Measurements from ENCODE around the gene APOA4. TPM values are rescaled to one million over a fixed set of nuclear protein-coding genes. Genes with fewer than 3 reads are reported as not detected.

The APOA4 gene
- polyA plus RNA-seq, 3 donors: 0.06 TPM; not detected in 2

DNA sequence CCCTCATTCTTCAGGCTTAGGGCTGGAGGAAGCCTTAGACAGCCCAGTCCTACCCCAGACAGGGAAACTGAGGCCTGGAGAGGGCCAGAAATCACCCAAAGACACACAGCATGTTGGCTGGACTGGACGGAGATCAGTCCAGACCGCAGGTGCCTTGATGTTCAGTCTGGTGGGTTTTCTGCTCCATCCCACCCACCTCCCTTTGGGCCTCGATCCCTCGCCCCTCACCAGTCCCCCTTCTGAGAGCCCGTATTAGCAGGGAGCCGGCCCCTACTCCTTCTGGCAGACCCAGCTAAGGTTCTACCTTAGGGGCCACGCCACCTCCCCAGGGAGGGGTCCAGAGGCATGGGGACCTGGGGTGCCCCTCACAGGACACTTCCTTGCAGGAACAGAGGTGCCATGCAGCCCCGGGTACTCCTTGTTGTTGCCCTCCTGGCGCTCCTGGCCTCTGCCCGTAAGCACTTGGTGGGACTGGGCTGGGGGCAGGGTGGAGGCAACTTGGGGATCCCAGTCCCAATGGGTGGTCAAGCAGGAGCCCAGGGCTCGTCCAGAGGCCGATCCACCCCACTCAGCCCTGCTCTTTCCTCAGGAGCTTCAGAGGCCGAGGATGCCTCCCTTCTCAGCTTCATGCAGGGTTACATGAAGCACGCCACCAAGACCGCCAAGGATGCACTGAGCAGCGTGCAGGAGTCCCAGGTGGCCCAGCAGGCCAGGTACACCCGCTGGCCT is 7.2 kb upstream of the APOA4 start:
- DNase-seq: no peak

DNA sequence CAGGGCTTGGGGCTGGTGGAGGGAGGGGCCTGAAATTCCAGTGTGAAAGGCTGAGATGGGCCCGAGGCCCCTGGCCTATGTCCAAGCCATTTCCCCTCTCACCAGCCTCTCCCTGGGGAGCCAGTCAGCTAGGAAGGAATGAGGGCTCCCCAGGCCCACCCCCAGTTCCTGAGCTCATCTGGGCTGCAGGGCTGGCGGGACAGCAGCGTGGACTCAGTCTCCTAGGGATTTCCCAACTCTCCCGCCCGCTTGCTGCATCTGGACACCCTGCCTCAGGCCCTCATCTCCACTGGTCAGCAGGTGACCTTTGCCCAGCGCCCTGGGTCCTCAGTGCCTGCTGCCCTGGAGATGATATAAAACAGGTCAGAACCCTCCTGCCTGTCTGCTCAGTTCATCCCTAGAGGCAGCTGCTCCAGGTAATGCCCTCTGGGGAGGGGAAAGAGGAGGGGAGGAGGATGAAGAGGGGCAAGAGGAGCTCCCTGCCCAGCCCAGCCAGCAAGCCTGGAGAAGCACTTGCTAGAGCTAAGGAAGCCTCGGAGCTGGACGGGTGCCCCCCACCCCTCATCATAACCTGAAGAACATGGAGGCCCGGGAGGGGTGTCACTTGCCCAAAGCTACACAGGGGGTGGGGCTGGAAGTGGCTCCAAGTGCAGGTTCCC is 6.5 kb upstream of the APOA4 start, which contains the start of gene APOC3:
Gene APOC3, plus strand, starts transcription at position 383 of the 659 bp plus-strand sequence. CDS start 676 bp downstream, outside the sequence.
- DNase-seq: no peak

DNA sequence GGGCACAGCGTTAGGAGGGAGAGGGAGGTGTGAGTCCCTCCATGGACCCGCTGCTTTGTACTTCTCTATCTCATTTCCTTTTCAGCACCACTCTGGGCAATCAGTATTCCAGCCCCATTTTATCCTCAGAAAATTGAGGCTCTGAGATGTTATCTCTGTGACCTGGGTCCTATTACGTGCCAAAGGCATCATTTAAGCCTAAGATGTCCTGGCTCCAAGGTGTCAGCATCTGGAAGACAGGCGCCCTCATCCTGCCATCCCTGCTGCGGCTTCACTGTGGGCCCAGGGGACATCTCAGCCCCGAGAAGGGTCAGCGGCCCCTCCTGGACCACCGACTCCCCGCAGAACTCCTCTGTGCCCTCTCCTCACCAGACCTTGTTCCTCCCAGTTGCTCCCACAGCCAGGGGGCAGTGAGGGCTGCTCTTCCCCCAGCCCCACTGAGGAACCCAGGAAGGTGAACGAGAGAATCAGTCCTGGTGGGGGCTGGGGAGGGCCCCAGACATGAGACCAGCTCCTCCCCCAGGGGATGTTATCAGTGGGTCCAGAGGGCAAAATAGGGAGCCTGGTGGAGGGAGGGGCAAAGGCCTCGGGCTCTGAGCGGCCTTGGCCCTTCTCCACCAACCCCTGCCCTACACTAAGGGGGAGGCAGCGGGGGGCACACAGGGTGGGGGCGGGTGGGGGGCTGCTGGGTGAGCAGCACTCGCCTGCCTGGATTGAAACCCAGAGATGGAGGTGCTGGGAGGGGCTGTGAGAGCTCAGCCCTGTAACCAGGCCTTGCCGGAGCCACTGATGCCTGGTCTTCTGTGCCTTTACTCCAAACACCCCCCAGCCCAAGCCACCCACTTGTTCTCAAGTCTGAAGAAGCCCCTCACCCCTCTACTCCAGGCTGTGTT is 5.8 kb upstream of the APOA4 start:
- no peak for DNase-seq

DNA sequence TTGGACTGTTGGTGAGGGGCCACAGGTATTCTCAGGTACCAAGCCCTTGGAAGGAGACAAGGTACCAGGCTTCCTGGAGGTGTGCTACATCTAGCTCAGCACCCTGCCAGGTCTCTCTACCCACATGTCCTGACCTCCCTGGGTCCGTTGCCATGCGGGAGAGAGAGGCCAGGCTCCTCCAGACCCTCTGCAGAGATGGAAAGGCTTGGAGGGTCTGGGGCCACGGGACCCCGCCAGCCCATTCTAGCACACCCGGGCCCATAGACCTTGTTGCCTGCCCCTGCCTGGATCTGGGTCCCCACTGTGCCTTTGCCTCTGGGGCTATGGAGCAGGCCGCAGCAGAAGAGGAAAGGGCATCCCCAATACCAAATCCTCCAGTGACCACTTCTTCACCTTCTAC is 4.4 kb upstream of the APOA4 start:
- no peak for DNase-seq

DNA sequence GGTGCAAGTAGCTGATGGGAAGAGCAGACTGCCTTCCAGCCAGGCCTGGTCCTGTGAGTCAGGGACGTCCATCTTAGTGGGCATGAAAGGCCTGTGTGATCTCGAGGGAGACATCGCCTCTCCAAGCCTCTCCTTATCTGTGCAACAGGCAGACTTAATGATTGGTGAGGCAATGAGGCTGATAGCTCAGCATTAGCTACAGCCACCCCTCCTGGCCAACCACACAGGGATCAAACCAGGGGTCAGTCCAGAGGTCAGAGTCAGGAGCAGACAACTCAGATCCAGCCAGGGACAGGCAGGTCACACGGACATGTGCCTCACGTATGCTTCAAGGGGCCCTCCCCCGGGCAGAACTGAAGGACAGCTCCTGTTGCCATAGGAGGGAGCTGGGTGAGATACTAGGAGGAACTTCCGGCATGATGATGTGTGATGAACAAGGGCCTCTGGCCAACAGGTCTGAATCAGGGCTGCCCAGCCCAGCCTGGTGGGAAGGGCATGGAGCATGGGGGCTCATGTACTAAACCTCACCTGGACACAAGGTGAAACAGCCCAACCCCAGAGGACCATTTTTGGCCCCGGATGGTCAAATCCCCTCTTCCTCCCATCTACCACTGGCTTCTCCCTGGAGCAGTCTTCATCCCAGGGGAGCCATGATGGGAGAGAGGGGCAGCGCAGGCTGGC is 3.8 kb upstream of the APOA4 start:
- DNase-seq: no peak

DNA sequence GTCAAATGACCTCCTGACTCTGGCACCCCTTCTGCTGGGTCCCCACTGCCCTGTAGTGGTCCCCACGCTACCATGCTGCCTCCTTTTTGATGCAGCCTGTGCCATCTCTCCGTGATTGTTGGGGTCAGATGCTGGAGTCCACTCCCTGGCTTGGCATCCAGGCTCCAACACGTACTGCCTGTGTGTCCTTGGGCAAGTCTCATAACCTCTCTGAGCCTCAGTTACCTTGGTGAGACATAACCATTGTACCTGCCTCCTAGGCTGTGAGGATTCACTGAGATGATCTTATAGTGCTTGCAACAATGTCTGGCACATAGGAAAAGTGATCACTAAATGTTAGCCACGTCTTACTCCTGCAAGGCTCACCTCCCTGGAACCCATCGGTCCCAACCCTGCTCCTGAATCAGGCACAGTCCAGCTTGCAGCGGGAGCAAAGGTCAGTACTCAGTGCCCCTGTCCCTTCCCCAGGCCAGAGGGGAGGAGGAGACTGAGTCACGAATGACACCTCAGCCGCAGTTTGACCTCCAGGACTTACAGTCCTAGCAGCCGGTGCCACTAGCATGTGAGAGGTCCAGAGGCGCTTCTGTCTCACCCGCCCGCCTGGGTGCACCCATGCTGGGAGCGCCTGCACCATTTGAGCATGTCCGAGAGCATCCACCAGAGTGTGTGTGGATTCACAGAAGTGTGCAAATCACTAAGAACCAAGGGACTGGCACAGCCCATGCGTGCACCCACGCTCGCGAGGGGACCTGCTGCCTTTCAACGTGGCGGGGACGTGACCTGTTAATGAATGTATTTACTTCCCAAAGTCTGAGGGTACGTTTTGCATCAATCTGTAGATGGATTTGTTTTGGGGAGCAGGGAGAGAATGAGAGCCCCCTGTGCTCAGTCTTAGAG is 3.0 kb upstream of the APOA4 start:
- DNase-seq: no peak

GRCh38 chr11:116825434-116825833 is 2.3 kb upstream of the APOA4 start:
- no peak for DNase-seq

GRCh38 chr11:116822575-116822974 is 529 bp downstream of the APOA4 start:
- DNase-seq: no peak

DNA sequence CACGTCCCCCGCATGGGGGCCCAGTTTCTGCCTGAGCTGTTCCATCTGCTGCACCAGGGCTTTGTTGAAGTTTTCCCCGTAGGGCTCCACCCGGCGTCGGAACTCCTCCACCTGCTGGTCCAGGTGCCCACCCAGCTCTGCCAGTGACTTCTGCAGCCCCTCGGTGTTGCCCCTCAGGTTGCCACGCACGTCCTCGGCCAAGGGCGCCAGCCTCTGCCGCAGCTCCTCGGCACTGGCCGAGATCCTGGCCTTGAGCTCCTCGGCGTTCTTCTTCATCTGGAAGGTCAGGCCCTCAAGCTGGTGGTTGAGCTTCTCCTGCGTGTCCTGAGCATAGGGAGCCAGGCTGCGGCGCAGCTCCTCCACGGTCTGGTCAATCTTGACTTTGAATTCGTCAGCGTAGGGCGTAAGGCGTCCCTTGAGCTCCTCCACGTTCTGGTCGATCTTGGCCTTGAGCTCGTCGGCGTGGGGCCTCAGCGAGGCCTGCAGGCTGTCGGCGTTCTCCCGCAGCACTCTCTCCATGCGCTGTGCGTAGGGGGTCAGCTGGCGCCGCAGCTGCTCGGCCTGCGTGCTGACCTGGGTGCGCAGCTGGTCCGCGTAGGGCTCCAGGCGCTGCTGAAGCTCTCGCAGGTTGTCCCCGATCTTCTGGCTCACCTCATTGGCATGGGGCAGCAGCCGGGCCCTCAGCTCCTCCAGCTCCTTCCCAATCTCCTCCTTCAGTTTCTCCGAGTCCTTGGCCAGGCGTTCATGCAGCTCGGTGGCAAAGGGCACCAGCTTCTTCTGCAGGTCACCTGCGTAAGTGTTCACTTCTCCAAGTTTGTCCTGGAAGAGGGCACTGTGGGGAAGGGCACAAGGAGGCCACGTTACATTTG is 1.8 kb downstream of the APOA4 start:
- no peak for DNase-seq

- no peak for DNase-seq
Measured at GRCh38 chr11:116819049-116819448, 4.1 kb downstream of the APOA4 start.

GRCh38 chr11:116814502-116814901 is 8.6 kb downstream of the APOA4 start:
- DNase-seq: no peak

DNA sequence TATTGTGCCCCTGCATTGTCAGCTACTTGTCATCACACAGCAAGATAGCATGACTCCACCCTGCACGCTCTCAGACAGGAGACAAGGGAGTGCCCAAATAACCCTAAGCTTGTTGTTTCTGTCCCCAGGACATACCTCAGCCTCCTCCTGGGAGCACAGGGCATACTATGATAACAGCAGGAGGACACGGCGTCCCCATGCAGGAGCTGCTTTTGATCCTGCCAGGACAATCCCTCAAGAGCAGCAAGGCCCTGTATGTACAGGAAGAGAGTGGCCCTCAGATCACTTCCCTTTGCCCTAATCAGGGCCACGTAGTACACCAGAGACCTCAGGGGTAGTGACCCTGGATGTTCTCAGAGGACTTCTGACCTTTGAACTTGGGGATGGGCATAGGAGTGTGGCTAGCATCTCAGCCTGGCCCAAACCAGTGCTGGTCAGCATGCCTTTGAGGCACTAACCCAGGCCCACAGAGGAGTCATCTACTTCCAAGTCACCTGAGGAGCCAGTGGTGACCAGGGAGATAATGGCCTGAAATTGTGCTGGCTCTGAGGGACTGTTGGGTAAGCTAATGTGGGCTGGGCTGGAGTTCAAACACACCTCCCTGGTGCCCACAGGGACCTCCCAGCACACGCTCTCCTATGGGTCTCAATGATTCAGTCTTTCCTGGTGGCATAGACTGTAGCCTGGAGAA is 9.2 kb downstream of the APOA4 start:
- DNase-seq: no peak

GRCh38 chr11:116813170-116813569 is 9.9 kb downstream of the APOA4 start:
- no peak for DNase-seq

DNA sequence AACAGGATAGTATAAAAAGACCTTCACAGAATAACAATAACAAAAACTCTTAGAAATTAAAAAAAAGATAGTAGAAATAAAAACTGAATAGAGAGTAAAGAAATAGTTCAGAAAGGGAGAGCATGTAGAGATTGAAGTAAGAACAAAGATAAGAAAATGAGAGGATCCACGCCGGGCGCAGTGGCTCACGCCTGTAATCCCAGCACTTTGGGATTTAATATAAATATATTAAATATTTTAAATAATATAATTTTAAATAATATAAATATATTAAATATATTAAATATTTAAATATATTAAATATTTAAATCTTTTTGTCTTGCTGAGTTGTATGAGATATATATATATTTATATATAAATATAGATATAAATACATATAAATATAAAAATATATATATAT is 11.0 kb downstream of the APOA4 start:
- no peak for DNase-seq

GRCh38 chr11:116811194-116811593 is 11.9 kb downstream of the APOA4 start:
- no peak for DNase-seq

- DNase-seq: no peak
Measured at GRCh38 chr11:116808262-116809175, 14.6 kb downstream of the APOA4 start.

- DNase-seq: no peak
Measured at GRCh38 chr11:116807601-116808261, 15.4 kb downstream of the APOA4 start.

GRCh38 chr11:116804001-116804400 is 19.1 kb downstream of the APOA4 start:
- DNase-seq: no peak
